PFSK-1 (cell line): ENCODE results near the gene TSNAXIP1.

Experiments
- FOXP2 ChIP-seq: optimal IDR thresholded peaks from 2 replicates; pipeline ENCODE3; 2011; ENCODE audit warnings: borderline replicate concordance, control low read depth, inconsistent platforms; ENCODE audit not compliant: insufficient read depth; ENCODE audit errors: extremely low read length, extremely low read depth
- POLR2AphosphoS5 ChIP-seq: IDR thresholded peaks from 2 replicates; pipeline ENCODE4 v1.6.1; 2012; ENCODE audit warnings: low read depth, mild to moderate bottlenecking, control low read depth, low read length, moderate library complexity
- SIN3A ChIP-seq: IDR thresholded peaks from 2 replicates; pipeline ENCODE4 v1.6.1; 2012; ENCODE audit warnings: mild to moderate bottlenecking, low read length, moderate library complexity, borderline replicate concordance; ENCODE audit not compliant: insufficient read depth
- TAF1 ChIP-seq: IDR thresholded peaks from 2 replicates; pipeline ENCODE4 v1.6.1; 2012; ENCODE audit warnings: low read length, control low read depth, borderline replicate concordance; ENCODE audit not compliant: insufficient read depth
- TF ChIP-seq, protein P1 (sequence below), 2 experiments: IDR thresholded peaks; 2 replicates each; pipeline versions ENCODE4 v1.6.1 to v1.8.0; 2011 to 2012; ENCODE audit warnings: low read depth in 2 of 2, low read length in 2 of 2, control low read depth in 1 of 2, inconsistent platforms in 1 of 2, mild to moderate bottlenecking in 1 of 2, moderate library complexity in 1 of 2; ENCODE audit not compliant: insufficient read depth in 1 of 2

The TSNAXIP1 gene

DNA sequence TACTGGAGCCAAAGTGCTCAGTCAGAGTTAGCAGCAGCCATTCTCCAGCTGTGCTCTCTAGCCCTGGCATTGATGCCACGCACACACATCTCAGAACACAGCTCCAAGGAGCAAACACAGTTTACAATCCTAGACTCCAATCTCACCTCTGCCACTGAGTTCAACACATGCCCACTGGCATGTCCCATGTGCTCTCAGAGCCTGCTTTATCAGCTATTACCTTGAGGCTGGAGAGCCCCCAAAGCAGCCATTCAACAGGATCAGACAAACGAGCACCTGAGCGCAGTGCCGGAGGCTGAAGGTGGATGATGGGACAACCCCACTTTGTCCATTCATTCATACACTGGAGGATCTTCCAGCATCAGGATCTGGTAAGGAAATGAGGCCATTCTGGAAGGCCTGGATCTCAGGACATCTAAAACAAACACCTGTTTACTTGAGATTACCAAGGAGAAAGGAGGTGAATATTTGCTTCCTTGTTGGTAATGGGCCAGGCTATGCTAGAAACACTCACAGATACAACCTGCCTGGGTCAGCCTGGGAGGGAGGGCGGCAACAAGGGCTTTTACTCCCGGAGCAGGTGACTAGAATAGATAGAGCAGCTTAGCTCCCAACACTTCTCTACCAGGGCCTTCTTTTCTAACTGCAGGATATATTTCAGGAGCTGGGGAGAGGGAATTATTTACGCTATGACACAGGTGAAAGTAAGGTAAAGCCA is 25.7 kb upstream of the TSNAXIP1 start:
- TF ChIP-seq FOXP2 = no peak
- TF ChIP-seq TAF1 = no peak
- TF ChIP-seq SIN3A = no peak
- no peak for TF ChIP-seq POLR2AphosphoS5
- TF ChIP-seq, protein P1, sequence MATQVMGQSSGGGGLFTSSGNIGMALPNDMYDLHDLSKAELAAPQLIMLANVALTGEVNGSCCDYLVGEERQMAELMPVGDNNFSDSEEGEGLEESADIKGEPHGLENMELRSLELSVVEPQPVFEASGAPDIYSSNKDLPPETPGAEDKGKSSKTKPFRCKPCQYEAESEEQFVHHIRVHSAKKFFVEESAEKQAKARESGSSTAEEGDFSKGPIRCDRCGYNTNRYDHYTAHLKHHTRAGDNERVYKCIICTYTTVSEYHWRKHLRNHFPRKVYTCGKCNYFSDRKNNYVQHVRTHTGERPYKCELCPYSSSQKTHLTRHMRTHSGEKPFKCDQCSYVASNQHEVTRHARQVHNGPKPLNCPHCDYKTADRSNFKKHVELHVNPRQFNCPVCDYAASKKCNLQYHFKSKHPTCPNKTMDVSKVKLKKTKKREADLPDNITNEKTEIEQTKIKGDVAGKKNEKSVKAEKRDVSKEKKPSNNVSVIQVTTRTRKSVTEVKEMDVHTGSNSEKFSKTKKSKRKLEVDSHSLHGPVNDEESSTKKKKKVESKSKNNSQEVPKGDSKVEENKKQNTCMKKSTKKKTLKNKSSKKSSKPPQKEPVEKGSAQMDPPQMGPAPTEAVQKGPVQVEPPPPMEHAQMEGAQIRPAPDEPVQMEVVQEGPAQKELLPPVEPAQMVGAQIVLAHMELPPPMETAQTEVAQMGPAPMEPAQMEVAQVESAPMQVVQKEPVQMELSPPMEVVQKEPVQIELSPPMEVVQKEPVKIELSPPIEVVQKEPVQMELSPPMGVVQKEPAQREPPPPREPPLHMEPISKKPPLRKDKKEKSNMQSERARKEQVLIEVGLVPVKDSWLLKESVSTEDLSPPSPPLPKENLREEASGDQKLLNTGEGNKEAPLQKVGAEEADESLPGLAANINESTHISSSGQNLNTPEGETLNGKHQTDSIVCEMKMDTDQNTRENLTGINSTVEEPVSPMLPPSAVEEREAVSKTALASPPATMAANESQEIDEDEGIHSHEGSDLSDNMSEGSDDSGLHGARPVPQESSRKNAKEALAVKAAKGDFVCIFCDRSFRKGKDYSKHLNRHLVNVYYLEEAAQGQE (IDR thresholded peaks at IDR 0.05; ENCODE audit: insufficient read depth in 1 of 2, low read depth in 2 of 2, low read length in 2 of 2) = no peak

GRCh38 chr16:67781565-67781921 is 25.1 kb upstream of the TSNAXIP1 start:
- TF ChIP-seq, protein P1 (IDR thresholded peaks at IDR 0.05; ENCODE audit: insufficient read depth in 1 of 2, low read depth in 2 of 2, low read length in 2 of 2) = no peak
- TF ChIP-seq SIN3A = no peak
- no peak for TF ChIP-seq POLR2AphosphoS5
- no peak for TF ChIP-seq FOXP2
- no peak for TF ChIP-seq TAF1

DNA sequence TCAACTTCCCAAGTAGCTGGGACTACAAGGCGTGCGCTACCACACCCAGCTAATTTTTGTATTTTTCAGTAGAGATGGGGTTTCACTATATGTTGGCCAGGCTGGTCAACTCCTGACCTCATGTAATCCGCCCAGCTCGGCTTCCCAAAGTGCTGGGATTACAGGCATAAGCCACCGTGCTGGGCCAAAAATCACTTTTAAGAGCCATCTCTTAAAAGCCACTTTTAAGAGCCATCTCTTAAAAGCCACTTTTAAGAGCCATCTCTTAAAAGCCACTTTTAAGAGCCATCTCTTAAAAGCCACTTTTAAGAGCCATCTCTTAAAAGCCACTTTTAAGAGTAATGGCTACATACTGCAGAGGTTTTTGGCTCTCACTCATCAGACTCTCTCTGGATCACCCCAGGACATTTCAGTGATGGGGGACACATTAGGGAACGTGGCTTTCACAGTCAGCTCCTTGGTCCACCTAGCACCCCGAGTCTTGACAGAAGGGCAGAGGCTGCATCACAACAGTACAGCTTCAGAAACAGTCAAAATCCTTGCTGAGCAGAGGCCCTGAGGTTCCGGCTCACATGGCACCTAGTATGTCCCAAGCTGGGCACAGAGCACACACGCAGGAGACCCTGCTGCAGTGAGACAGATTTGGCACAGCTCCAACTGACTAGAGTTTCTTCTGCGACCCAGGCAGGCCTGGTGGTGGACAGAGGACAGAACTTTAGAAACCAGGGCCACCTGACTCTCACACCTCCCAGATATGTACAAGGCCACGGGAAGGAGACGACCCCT is 23.9 kb upstream of the TSNAXIP1 start:
- no peak for TF ChIP-seq FOXP2
- no peak for TF ChIP-seq TAF1
- TF ChIP-seq, protein P1 (IDR thresholded peaks at IDR 0.05; ENCODE audit: insufficient read depth in 1 of 2, low read depth in 2 of 2, low read length in 2 of 2) = no peak

DNA sequence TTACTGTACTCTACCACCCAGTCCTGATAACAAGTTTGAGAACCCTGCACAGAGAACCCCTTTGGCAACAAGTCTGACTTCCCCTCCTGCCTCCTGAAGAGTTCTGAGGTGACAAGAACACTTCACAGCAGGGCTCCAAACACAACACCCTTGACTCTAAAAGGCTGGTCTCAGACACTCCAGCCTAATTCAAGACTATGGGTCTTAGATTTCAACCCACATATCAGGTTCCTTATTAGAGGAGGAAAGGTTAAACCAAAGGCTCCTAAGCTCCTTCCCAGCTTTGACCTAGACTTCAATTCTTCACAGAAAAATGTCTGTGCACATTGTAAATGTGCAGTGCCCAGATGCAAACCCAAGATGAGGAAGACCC is 23.4 kb upstream of the TSNAXIP1 start:
- TF ChIP-seq, protein P1 (IDR thresholded peaks at IDR 0.05; ENCODE audit: insufficient read depth in 1 of 2, low read depth in 2 of 2, low read length in 2 of 2) = no peak

DNA sequence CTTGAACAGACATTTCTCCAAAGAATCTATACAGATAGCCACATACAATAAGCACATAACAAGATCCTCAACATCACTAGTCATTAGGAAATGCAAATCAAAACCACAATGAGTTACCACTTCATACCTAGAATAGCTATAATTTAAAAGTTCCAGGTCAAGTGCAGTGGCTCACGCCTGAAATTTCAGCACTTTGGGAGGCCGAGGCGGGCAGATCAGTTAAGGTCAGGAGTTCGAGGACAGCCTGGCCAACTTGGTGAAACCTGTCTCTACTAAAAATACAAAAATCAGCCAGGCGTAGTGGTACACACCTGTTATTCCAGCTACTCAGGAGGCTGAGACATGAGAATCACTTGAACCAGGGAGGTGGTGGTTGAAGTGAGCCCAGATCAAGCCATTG is 20.2 kb upstream of the TSNAXIP1 start:
- TF ChIP-seq, protein P1 (IDR thresholded peaks at IDR 0.05; ENCODE audit: insufficient read depth in 1 of 2, low read depth in 2 of 2, low read length in 2 of 2) = no peak
- TF ChIP-seq SIN3A = no peak
- TF ChIP-seq POLR2AphosphoS5 = no peak
- TF ChIP-seq TAF1 = no peak
- no peak for TF ChIP-seq FOXP2
